ENCODE results near the gene RPN1.

The RPN1 gene

GRCh38 chr3:128578346-128578745 lies 72.3 kb downstream of the RPN1 start:
- DNase-seq (ENCODE audit: low read depth) = no peak

DNA sequence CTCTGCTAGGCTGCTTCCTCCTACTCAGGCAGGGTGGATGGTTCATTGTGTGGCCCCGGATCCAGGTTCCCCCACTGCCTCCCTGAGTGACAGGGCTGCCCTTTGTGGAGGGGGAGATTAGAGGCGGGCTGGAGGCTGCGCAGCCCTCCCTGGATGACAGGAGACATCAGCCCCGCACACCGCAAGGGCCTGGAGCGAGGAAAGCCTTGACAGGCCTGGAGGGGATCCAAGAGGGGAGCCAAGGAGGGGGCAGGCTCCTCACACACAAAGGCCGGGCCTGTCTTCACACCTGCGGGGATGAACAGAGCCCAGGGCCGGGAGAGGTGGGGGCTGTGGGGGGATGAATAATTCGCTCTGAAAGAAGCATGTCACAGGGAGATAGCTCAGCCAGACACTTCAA lies 72.9 kb downstream of the RPN1 start:
- DNase-seq (ENCODE audit: low read depth) = no peak

GRCh38 chr3:128576290-128576689 lies 74.3 kb downstream of the RPN1 start:
- DNase-seq (ENCODE audit: low read depth) = no peak

DNA sequence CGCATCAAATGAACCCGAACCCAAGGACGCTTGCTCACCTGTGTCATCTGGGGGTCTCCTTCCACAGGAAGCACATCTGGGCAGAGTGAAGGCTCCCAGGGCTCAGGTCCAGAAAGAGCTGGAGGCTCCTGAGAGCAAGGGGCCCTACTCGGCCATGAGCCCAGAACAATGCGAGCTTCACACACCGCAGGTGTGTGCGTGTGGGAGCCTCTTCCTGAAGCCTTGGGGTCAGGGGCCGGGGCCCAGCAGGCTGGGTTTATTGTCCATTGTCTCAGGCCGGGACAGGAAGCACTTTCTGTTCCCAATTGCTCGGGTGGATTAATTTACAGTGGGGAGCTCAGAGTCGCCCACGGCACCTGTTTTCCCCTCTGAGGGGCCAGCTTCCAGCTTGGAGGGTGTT lies 74.8 kb downstream of the RPN1 start:
- DNase-seq (ENCODE audit: low read depth) = no peak

DNA sequence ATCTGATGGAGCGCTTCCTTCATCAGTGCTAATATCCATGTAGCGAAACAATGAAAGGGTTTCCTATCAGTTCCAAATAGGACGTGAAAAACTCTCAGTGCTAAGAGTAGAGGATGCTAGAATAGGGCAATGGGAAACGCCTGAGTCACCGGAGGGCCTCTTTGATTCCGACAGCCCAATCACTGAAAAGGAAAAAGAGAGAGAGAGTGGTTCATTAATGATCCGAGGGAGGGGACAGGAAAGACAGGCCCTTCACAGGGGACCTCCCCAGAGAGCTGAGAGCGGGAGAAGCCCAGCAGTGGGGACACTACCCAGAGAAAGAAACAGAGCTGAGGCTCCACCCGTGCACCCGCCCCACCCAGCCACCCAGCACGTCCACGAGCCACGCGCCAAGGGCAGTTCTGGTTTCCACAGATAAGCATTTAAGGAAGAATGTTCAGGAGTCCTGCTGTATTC lies 76.9 kb downstream of the RPN1 start:
- DNase-seq (ENCODE audit: low read depth) = no peak

DNA sequence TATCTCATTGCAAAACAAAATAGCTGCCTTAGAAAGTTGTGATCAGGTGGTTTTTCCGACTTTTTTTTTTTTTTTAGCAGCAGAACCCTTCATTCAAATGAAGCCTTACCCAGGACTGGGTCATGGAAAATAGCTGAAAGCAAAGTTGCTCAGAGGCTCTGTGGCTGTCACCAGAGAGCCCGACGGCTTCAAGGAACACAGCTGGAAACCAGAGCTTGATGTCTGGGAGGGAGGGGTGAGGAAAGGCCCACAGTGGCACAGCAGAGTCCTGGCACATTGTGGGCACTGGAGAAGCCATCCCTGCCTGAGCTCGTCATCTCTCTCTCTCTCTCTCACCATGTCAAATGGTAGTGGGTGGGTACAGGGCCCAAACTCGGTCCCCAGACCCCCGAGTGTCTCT lies 77.5 kb downstream of the RPN1 start:
- no peak for DNase-seq (ENCODE audit: low read depth)

DNA sequence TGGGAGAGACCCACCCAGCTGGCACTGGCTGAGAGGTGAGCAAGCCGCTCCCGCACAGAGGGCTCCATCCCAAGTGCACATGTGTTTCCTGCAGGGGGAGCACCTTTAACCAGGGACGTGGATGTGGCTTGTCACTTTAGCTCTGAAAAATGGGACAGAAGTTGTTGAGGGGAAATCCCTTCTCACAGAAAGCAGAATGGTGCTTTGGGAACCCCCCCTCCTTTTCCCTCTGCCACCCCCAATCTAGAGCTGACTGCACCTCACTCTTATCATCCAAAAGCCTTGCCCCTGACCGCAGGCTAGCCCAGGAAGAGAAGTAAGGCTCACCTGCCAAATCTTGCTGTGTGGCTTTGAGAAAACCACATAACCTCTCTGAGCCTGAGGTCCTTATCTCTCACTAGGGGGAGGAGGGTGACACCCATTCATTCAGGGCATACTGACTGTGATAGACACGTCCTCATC lies 77.9 kb downstream of the RPN1 start:
- peak; percentile 20 for DNase-seq (ENCODE audit: low read depth)

DNA sequence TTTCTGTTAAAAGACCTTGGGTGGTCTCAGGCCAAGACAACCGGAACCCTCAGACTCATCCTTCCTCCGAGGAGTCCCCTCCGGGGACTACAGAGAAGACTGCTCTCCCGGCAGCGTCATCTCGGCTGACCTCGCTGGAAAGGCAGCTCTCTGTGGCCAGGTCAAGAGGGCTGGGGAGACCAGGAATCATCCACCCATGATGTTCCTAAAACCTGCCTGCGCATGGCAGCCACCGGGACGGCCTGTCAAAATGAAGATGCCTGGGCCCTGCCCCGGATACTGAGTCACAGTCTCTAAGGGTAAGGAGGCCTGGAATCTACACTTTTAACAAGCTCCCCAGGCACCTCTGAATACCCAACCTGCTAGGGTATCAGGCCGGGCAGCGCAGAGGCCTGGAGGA lies 78.6 kb downstream of the RPN1 start:
- DNase-seq (ENCODE audit: low read depth) = no peak
